ENCODE measurements around the gene SLC6A7. TPM values are rescaled to one million over a fixed set of nuclear protein-coding genes. Genes with fewer than 3 reads are reported as not detected.

The SLC6A7 gene
- total RNA-seq, 2 donors from 2014 or later: not detected

DNA sequence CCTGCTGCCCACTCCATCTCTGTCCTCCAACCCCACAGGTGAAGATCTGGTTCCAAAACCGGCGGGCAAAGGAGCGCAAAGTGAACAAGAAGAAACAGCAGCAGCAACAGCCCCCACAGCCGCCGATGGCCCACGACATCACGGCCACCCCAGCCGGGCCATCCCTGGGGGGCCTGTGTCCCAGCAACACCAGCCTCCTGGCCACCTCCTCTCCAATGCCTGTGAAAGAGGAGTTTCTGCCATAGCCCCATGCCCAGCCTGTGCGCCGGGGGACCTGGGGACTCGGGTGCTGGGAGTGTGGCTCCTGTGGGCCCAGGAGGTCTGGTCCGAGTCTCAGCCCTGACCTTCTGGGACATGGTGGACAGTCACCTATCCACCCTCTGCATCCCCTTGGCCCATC lies 6.4 kb upstream of the SLC6A7 start:
- H3K4me1 Mint-ChIP-seq (ENCODE audit: low read depth in 2 of 2): no peaks in the 10 kb centered on the region
- no peak for ATAC-seq

DNA sequence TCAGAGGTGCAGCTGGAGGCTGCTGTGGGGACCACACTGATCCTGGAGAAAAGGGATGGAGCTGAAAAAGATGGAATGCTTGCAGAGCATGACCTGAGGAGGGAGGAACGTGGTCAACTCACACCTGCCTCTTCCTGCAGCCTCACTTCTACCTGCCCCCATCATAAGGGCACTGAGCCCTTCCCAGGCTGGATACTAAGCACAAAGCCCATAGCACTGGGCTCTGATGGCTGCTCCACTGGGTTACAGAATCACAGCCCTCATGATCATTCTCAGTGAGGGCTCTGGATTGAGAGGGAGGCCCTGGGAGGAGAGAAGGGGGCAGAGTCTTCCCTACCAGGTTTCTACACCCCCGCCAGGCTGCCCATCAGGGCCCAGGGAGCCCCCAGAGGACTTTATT lies 5.9 kb upstream of the SLC6A7 start:
- DNase-seq (ENCODE audit: low spot score): no peak
- Mint-ChIP-seq H3K9me3 (no peaks in the 10 kb centered on the region), H3K36me3 (no peaks in the 10 kb centered on the region), H3K27ac (no peak overlapping the region), H3K4me3 (no peak overlapping the region), H3K27me3 (peaks cover 2 to 15% of the 10 kb centered on the region in 2 donors), H3K4me1 (ENCODE audit: low read depth in 2 of 2) (no peaks in the 10 kb centered on the region)
- no peak for ATAC-seq

More for the DNA sequence above, 6.4 kb upstream of the SLC6A7 start:
- H3K9me3 Mint-ChIP-seq: no peaks in the 10 kb centered on the region
- peaks cover 0 to 17% of the 10 kb centered on the region in 2 donors for H3K27me3 Mint-ChIP-seq
- H3K27ac Mint-ChIP-seq: no peak overlapping the region
- H3K36me3 Mint-ChIP-seq: no peaks in the 10 kb centered on the region
- DNase-seq (ENCODE audit: low spot score): no peak
- no peak overlapping the region for H3K4me3 Mint-ChIP-seq

DNA sequence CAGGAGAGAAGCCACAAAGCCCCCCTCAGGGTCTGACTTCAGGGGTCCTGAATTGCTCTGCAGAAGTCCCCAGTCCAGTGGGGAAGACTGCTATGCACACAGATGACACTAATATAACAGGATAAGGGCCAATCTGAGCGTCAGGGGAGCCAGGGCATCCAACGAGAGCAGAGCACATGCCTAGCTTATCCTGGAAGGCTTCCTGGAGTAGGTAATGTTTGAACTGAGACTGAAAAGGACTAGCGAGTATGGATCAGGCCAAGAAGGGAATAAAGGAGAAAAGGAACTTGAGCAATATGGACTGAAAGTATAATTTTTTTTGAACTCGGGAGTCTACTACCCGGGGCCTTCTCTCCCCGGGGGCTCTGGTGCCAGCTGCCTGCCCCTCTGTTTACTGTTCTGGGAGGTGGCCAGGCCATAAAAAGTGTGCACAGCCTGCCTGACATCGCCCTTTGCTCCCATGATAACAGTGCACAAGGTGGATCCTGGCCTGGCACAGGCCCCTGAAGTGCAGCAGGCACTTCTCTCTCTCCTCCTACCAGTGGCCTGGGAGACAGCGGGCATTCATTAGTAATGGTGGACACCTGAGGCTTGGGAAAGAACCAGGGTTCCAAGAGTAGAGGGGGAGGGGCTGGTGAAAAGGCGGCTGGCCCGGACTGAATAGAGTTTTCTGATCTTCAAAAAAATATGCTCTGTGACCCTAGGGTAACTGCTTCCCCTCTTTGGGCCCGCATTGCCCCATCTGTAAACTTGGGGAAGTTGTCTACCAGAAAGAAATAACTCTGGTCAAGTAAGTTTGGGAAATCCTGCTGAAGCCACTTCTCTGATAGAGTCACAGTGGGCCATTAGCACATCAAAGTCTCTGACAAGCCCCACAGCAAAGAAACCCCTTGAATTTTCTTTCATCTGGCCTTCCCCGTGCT lies 4.6 kb upstream of the SLC6A7 start:
- Mint-ChIP-seq H3K9me3 (no peaks in the 10 kb centered on the region), H3K4me3 (no peak overlapping the region), H3K4me1 (ENCODE audit: low read depth in 2 of 2) (no peaks in the 10 kb centered on the region), H3K27me3 (peaks cover 8 to 21% of the 10 kb centered on the region in 2 donors), H3K27ac (no peak overlapping the region), H3K36me3 (no peaks in the 10 kb centered on the region)
- ATAC-seq: no peak
- no peak for DNase-seq (ENCODE audit: low spot score)

DNA sequence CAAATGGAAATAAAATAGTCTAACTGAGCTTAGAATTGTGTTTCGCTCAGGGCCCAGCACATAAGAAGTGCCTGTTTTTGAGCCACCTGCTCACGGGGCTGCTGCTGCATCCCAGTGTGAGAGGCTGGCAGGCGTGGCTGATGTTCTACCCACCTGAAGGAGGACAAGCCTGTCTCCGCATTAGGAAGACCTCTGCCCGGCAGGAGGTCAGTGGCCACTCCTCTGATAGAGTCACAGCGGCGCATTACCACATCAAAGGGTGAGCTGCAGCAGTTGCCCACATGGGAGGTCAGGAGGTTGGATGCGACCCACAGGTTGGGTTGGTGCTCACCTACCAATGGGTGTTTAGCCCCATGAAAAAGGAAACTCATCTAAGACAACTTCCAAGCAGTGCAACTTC lies 3.7 kb upstream of the SLC6A7 start:
- no peak overlapping the region for H3K4me3 Mint-ChIP-seq

DNA sequence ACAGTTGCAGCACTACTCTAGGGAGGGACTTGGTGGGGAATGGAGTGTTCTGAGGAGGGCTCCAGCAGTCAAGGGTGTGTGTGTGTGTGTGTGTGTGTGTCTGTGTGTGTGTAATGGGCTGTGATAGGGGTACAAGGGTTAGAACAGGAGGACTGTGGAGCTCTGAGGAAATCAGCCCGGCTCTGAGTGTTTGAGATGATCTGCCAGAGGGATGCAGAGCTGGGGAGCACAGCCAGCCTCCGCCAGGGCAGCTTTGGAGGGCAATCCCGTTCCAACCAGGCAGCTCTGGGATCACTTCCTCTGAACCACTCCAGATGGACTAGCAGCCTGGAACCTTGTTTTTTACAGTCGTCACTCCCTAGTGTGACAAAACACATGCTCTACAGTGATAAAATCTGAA lies 3.0 kb upstream of the SLC6A7 start:
- DNase-seq (ENCODE audit: low spot score): no peak
- no peak for ATAC-seq
- Mint-ChIP-seq H3K9me3 (no peaks in the 10 kb centered on the region), H3K4me1 (ENCODE audit: low read depth in 2 of 2) (no peaks in the 10 kb centered on the region), H3K27me3 (peaks cover 8 to 22% of the 10 kb centered on the region in 2 donors), H3K4me3 (no peak overlapping the region), H3K36me3 (no peaks in the 10 kb centered on the region), H3K27ac (no peak overlapping the region)

More for the DNA sequence above, 3.7 kb upstream of the SLC6A7 start:
- Mint-ChIP-seq H3K27ac (no peak overlapping the region), H3K9me3 (no peaks in the 10 kb centered on the region), H3K27me3 (peaks cover 8 to 21% of the 10 kb centered on the region in 2 donors), H3K4me1 (ENCODE audit: low read depth in 2 of 2) (no peaks in the 10 kb centered on the region), H3K36me3 (no peaks in the 10 kb centered on the region)
- ATAC-seq: no peak
- no peak for DNase-seq (ENCODE audit: low spot score)

DNA sequence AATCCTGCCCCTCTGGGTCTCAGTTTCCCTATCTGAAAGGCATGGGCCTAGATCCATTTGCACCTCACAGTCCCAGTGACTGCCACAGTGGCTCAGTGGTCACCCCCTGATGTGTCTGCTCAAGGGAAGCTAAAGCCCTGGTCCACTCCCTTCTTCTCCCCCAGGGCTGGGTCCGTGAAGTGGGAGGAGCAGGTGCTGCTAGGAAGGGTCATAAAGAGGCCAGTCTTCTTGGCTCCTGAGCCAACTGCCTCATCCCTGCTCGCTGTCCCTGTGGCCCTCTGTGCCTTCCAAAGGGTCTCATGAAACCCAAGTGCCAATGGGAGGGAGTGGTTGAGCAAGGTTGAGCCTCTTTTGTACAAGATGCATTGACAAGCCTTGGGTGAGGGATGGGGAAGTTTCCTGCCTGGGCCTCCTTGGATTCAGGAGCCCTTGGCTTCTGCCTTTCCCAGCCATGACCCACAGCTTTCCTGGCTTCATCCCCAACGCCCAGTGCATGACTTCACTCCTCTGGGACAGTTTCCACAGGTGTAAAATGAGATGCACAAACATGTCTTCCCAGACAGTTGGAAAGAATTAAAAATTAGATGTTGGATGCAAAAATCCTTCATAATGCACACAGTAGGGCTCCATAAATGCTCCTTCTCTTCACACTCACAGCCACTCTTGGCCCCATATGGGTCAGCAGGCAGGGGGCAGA lies 1.6 kb upstream of the SLC6A7 start:
- no peaks in the 10 kb centered on the region for H3K4me1 Mint-ChIP-seq (ENCODE audit: low read depth in 2 of 2)
- no peak overlapping the region for H3K27ac Mint-ChIP-seq
- ATAC-seq (no peak), DNase-seq (ENCODE audit: low spot score) (no peak)
- no peaks in the 10 kb centered on the region for H3K9me3 Mint-ChIP-seq
- H3K27me3 Mint-ChIP-seq: peaks cover 8 to 19% of the 10 kb centered on the region in 2 donors
- no peaks in the 10 kb centered on the region for H3K36me3 Mint-ChIP-seq
- H3K4me3 Mint-ChIP-seq: no peak overlapping the region

DNA sequence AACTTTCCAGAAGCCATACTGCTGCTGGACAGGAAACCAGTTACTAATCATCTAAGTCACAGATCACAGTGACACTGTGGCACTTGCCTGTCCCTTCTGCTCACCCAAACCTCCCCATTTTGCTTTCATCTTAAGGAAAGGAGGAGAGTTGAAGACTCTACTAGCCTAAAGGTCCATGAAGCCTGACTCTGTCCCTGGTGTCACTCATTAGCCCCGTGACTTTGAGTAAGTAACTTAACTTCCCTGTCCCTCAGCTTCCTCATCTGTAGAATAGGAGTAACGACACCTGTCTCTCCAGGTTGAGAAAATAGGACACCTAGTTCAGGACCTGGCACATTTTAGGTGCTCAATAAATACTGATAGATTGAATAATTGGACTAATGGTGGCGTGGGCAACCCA lies 536 bp upstream of the SLC6A7 start:
- ATAC-seq: no peak
- peaks cover 8 to 19% of the 10 kb centered on the region in 2 donors for H3K27me3 Mint-ChIP-seq
- H3K36me3 Mint-ChIP-seq: no peaks in the 10 kb centered on the region
- no peak for DNase-seq (ENCODE audit: low spot score)
- H3K9me3 Mint-ChIP-seq: no peaks in the 10 kb centered on the region
- no peak overlapping the region for H3K4me3 Mint-ChIP-seq
- no peak overlapping the region for H3K27ac Mint-ChIP-seq
- H3K4me1 Mint-ChIP-seq (ENCODE audit: low read depth in 2 of 2): no peaks in the 10 kb centered on the region

DNA sequence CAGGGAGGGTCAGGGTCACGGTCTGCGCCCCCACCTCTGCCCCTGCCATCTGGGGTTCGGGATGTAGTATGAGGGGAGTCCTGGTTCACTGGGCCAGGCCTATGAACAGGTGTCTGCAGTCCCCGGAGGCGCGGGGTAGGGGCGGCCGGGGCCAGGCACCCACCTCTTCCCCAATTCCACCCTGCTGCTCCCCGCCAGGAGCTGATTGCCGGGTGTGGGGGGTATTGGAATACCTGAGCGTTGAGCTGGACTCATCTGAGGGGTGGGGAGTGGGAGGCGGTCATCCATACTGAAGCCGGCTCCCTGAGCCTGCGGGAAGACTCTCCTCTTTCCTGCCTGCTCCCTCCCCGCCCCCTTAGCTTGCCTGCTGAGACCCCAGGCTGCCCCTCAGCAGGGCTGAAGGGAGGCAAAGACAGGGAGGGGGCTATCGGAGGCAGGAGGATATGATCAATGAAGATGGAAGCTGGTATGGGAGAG lies 679 bp downstream of the SLC6A7 start:
- Mint-ChIP-seq H3K36me3 (no peaks in the 10 kb centered on the region), H3K27me3 (peaks cover 15 to 23% of the 10 kb centered on the region in 2 donors), H3K27ac (no peak overlapping the region), H3K9me3 (no peaks in the 10 kb centered on the region), H3K4me3 (no peak overlapping the region), H3K4me1 (ENCODE audit: low read depth in 2 of 2) (no peaks in the 10 kb centered on the region)
- DNase-seq (ENCODE audit: low spot score) (no peak), ATAC-seq (peak in 1 of 2 donors; percentile 22)

DNA sequence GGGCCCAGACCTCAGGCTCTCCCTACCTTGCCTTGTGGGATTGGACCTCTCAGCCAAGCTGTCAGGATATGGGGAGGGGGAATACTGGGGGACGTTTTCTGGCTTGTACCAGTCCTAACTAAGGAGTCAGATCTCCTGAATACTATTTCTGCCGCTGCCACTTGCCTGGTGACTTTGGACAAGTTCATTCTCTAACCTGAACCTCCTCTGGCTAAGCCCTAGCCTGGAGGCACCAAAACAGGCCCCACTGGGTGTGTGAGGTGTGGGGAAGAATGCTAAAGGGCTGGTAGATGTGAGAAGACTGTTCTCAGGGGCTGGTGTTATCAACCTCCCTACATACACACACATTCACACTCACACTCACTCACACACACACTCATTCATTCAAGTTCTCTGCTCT lies 1.1 kb downstream of the SLC6A7 start:
- DNase-seq (ENCODE audit: low spot score): no peak
- no peak overlapping the region for H3K27ac Mint-ChIP-seq
- no peaks in the 10 kb centered on the region for H3K9me3 Mint-ChIP-seq
- no peaks in the 10 kb centered on the region for H3K4me1 Mint-ChIP-seq (ENCODE audit: low read depth in 2 of 2)
- no peak overlapping the region for H3K4me3 Mint-ChIP-seq
- no peaks in the 10 kb centered on the region for H3K36me3 Mint-ChIP-seq
- no peak for ATAC-seq
- H3K27me3 Mint-ChIP-seq: peaks cover 15 to 23% of the 10 kb centered on the region in 2 donors

DNA sequence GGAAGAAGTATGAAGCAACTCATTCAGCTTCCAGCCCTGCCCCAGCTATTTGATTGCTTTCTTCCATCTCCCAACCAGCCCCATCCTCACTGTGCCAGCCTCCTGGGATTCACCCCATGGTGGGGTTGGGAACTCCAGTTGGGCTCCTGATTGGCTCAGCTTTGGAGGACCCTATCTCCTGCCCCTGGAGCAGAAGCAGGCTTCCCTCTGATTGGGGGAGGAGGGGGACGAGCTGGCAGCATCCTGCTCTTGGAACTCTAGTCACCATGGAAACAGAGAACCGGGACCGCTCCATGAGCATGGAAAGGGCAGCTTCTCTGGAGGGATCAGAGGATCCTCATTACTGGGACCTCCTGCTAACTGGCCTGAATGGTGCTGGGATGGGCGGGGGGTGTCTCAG lies 2.6 kb downstream of the SLC6A7 start:
- no peak for DNase-seq (ENCODE audit: low spot score)
- Mint-ChIP-seq H3K4me1 (ENCODE audit: low read depth in 2 of 2) (no peaks in the 10 kb centered on the region), H3K4me3 (no peak overlapping the region), H3K36me3 (no peaks in the 10 kb centered on the region), H3K27ac (no peak overlapping the region), H3K9me3 (no peaks in the 10 kb centered on the region), H3K27me3 (peaks cover 18% of the 10 kb centered on the region in 2 donors)
- no peak for ATAC-seq

DNA sequence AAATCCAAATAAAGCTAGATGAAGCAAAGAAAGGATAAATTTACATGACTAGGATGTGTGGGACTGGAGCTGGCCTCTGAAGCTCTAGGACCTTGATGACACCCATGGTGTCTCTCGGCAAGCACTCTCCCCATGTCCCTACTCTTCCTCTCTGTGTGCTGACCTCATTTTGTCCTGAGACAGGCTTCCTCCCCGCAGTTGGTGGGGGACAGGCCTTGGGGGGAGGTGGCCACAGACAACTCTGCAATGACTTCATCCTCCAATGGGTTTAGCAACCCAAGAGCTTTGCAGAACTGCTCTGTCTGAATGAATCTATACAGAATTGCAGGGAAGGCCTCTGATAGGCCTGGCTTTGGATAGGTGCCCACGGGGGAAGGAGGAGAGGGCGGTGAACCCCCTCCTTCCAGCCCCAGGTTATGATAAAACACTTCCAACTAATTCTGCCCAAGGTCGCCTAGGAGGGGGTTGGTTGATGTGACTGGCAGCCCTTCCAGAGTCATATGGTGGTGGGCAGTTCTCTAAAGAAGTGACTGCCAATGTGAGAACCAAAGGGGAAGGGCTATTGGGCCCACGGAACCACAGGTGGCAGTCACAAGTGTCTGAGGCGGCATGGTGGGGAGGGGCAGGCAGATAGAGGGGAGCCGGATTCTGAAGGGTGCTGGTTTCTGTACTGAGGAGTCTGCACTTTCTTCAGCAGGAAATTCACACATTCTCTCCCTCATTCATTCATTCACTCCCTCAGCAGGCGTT lies 6.0 kb downstream of the SLC6A7 start:
- no peak overlapping the region for H3K27ac Mint-ChIP-seq
- peaks cover 26 to 37% of the 10 kb centered on the region in 2 donors for H3K27me3 Mint-ChIP-seq
- no peaks in the 10 kb centered on the region for H3K36me3 Mint-ChIP-seq
- no peaks in the 10 kb centered on the region for H3K4me1 Mint-ChIP-seq (ENCODE audit: low read depth in 2 of 2)
- DNase-seq (ENCODE audit: low spot score) (no peak), ATAC-seq (no peak)
- no peaks in the 10 kb centered on the region for H3K9me3 Mint-ChIP-seq
- no peak overlapping the region for H3K4me3 Mint-ChIP-seq

DNA sequence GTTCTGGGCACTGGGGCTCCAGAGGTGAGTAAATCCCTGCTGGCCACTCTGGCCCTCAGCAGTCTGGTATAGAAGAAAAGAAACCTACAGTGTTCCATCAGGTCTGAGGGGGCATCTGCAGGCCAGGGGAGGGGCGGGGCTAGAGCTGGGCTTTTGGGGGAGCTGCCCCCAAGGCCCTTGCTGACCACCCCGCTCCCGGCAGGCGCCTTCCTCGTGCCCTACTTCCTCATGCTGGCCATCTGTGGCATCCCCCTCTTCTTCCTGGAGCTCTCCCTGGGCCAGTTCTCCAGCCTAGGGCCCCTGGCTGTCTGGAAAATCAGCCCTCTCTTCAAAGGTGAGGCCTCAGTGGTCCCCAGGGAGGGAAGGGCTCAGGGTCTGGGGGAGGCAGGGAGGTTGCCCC lies 6.7 kb downstream of the SLC6A7 start:
- Mint-ChIP-seq H3K27ac (no peak overlapping the region), H3K9me3 (no peaks in the 10 kb centered on the region), H3K36me3 (no peaks in the 10 kb centered on the region), H3K27me3 (peaks cover 26 to 37% of the 10 kb centered on the region in 2 donors), H3K4me1 (ENCODE audit: low read depth in 2 of 2) (no peaks in the 10 kb centered on the region), H3K4me3 (no peak overlapping the region)
- DNase-seq (ENCODE audit: low spot score): no peak
- no peak for ATAC-seq

DNA sequence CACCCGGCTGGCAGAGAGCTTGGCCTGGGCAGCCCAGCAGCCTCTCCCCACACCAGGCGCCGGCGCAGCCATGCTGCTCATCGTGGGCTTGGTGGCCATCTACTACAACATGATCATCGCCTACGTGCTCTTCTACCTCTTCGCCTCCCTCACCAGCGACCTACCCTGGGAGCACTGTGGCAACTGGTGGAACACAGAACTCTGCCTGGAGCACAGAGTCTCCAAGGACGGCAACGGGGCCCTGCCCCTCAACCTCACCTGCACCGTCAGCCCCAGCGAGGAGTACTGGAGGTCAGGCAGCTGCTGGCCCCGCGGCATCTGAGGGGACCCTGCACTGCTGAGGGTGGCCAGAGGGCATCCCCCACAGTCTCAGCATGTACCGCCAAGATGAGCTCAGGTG lies 7.1 kb downstream of the SLC6A7 start:
- Mint-ChIP-seq H3K9me3 (no peaks in the 10 kb centered on the region), H3K27ac (no peak overlapping the region), H3K27me3 (peaks cover 24 to 37% of the 10 kb centered on the region in 2 donors), H3K4me1 (ENCODE audit: low read depth in 2 of 2) (no peaks in the 10 kb centered on the region), H3K4me3 (no peak overlapping the region), H3K36me3 (no peaks in the 10 kb centered on the region)
- ATAC-seq (no peak), DNase-seq (ENCODE audit: low spot score) (no peak)

Measured in natural killer cell treated with Interleukin-12 subunit alpha and Interleukin-12 subunit beta and Interleukin-15 and Interleukin-18, amount 100 ng/mL, for 72 hours (primary cell).